ENCODE results near the gene CCDC170. TPM values are rescaled to one million over a fixed set of nuclear protein-coding genes. Genes with fewer than 3 reads are reported as not detected.

CCDC170 gene
- total and polyA plus RNA-seq, 2 of the 8 experiments (the other 6 are each of a cell fraction or from before 2014, with no cell fraction given), result 0.06 to 0.09 TPM

DNA sequence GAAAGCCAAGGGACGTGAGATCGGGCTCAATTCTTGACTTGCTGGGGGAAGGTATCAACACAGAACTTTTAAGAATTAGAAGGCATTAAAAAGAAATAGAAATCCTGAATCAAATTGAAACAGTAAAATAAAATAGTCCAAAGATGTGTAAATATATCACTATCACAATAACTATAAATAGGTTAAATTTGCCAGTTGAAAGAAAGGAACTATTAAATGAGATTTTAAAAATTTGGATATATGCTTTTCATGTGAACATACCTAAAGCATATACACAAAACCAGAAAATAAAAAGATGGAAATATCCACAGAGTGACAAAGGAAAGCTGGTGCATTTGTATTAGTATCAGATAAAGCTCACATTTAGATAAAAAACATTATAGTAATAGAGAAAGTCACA, 161.3 kb downstream of the CCDC170 start (continued):
- TF ChIP-seq, protein P1, sequence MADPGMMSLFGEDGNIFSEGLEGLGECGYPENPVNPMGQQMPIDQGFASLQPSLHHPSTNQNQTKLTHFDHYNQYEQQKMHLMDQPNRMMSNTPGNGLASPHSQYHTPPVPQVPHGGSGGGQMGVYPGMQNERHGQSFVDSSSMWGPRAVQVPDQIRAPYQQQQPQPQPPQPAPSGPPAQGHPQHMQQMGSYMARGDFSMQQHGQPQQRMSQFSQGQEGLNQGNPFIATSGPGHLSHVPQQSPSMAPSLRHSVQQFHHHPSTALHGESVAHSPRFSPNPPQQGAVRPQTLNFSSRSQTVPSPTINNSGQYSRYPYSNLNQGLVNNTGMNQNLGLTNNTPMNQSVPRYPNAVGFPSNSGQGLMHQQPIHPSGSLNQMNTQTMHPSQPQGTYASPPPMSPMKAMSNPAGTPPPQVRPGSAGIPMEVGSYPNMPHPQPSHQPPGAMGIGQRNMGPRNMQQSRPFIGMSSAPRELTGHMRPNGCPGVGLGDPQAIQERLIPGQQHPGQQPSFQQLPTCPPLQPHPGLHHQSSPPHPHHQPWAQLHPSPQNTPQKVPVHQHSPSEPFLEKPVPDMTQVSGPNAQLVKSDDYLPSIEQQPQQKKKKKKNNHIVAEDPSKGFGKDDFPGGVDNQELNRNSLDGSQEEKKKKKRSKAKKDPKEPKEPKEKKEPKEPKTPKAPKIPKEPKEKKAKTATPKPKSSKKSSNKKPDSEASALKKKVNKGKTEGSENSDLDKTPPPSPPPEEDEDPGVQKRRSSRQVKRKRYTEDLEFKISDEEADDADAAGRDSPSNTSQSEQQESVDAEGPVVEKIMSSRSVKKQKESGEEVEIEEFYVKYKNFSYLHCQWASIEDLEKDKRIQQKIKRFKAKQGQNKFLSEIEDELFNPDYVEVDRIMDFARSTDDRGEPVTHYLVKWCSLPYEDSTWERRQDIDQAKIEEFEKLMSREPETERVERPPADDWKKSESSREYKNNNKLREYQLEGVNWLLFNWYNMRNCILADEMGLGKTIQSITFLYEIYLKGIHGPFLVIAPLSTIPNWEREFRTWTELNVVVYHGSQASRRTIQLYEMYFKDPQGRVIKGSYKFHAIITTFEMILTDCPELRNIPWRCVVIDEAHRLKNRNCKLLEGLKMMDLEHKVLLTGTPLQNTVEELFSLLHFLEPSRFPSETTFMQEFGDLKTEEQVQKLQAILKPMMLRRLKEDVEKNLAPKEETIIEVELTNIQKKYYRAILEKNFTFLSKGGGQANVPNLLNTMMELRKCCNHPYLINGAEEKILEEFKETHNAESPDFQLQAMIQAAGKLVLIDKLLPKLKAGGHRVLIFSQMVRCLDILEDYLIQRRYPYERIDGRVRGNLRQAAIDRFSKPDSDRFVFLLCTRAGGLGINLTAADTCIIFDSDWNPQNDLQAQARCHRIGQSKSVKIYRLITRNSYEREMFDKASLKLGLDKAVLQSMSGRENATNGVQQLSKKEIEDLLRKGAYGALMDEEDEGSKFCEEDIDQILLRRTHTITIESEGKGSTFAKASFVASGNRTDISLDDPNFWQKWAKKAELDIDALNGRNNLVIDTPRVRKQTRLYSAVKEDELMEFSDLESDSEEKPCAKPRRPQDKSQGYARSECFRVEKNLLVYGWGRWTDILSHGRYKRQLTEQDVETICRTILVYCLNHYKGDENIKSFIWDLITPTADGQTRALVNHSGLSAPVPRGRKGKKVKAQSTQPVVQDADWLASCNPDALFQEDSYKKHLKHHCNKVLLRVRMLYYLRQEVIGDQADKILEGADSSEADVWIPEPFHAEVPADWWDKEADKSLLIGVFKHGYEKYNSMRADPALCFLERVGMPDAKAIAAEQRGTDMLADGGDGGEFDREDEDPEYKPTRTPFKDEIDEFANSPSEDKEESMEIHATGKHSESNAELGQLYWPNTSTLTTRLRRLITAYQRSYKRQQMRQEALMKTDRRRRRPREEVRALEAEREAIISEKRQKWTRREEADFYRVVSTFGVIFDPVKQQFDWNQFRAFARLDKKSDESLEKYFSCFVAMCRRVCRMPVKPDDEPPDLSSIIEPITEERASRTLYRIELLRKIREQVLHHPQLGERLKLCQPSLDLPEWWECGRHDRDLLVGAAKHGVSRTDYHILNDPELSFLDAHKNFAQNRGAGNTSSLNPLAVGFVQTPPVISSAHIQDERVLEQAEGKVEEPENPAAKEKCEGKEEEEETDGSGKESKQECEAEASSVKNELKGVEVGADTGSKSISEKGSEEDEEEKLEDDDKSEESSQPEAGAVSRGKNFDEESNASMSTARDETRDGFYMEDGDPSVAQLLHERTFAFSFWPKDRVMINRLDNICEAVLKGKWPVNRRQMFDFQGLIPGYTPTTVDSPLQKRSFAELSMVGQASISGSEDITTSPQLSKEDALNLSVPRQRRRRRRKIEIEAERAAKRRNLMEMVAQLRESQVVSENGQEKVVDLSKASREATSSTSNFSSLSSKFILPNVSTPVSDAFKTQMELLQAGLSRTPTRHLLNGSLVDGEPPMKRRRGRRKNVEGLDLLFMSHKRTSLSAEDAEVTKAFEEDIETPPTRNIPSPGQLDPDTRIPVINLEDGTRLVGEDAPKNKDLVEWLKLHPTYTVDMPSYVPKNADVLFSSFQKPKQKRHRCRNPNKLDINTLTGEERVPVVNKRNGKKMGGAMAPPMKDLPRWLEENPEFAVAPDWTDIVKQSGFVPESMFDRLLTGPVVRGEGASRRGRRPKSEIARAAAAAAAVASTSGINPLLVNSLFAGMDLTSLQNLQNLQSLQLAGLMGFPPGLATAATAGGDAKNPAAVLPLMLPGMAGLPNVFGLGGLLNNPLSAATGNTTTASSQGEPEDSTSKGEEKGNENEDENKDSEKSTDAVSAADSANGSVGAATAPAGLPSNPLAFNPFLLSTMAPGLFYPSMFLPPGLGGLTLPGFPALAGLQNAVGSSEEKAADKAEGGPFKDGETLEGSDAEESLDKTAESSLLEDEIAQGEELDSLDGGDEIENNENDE (IDR thresholded peaks at IDR 0.05; ENCODE audit: insufficient replicate concordance, low read length), result no peak
- TF ChIP-seq SAP30 (IDR thresholded peaks at IDR 0.05; ENCODE audit: insufficient read depth, insufficient replicate concordance, low read length) (no peak), TAF7 (optimal IDR thresholded peaks at IDR 0.05; ENCODE audit: borderline replicate concordance, low read depth, low read length) (no peak), CTCF (IDR thresholded peaks at IDR 0.05; ENCODE audit: control extremely low read depth in 1 of 3, insufficient read depth in 1 of 3, low read depth in 1 of 3, low read length in 3 of 3) (no peak), EGR1 (IDR thresholded peaks at IDR 0.05; ENCODE audit: borderline replicate concordance, low read depth, low read length) (no peak), CHD1 (IDR thresholded peaks at IDR 0.05; ENCODE audit: low read depth, low read length) (no peak), CEBPB (IDR thresholded peaks at IDR 0.05; ENCODE audit: low read depth, low read length) (no peak), TBP (IDR thresholded peaks at IDR 0.05; ENCODE audit: low read depth, low read length) (no peak), NANOG (IDR thresholded peaks at IDR 0.05; ENCODE audit: insufficient read depth, low read depth, low read length, poor library complexity, severe bottlenecking) (no peak)
